ENCODE measurements around the gene PUS10.
"Not testable (repeated sequence)": the region's sequence is repeated elsewhere in the genome, so short reads cannot be mapped to it uniquely, and the experiment has no call there.

Gene PUS10

DNA sequence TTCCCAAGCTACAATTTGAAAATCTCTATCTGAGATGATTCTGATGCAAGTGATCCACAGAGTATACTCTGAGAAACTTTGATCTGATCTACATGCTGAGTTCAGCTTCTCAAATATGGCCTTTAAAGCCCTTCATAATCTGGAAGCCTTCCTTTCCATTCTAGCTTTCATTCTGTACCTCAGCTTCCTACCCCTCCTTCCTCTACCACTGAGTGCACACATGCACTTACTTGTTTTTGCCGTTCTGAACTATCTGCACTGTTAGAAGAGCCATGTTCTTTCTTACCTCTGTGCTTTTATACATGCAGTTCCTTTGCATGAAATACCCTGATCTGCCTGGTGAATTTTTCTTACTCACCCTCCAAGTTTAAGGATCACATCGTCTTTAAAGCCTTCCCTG is 111.7 kb downstream of the PUS10 start:
- no peak for DNase-seq (ENCODE audit: low read depth)
- H3K4me3 ChIP-seq (replicated peaks; ENCODE audit: low read depth, low read length): no peak overlapping the region
- TF ChIP-seq, protein P1, sequence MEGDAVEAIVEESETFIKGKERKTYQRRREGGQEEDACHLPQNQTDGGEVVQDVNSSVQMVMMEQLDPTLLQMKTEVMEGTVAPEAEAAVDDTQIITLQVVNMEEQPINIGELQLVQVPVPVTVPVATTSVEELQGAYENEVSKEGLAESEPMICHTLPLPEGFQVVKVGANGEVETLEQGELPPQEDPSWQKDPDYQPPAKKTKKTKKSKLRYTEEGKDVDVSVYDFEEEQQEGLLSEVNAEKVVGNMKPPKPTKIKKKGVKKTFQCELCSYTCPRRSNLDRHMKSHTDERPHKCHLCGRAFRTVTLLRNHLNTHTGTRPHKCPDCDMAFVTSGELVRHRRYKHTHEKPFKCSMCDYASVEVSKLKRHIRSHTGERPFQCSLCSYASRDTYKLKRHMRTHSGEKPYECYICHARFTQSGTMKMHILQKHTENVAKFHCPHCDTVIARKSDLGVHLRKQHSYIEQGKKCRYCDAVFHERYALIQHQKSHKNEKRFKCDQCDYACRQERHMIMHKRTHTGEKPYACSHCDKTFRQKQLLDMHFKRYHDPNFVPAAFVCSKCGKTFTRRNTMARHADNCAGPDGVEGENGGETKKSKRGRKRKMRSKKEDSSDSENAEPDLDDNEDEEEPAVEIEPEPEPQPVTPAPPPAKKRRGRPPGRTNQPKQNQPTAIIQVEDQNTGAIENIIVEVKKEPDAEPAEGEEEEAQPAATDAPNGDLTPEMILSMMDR (IDR thresholded peaks at IDR 0.05; ENCODE audit: low read length, missing control alignments): no peak

GRCh38 chr2:60905867-60906266 is 112.2 kb downstream of the PUS10 start:
- DNase-seq (ENCODE audit: low read depth); H3K4me3 ChIP-seq (replicated peaks; ENCODE audit: low read depth, low read length): not testable (repeated sequence)

- H3K4me3 ChIP-seq (replicated peaks; ENCODE audit: low read depth, low read length); DNase-seq (ENCODE audit: low read depth): not testable (repeated sequence)
Observed at GRCh38 chr2:60901296-60901695, 116.8 kb downstream of the PUS10 start.

DNA sequence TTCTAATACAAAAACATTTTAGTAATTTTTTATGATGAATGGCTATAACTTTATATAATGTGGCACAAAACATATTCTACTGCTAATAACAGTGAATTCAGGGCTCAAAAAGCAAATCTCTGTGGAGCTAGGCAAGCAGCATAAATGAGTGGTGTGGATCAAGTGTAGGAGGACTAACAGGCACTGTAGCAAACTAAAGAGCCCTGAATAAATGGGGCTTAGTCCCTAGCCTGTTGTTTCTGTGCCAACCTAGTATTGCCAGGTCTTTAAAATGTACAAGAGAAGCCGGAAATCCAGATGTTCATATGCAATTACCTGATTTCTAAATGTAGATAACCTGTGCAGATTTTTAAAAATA is 118.2 kb downstream of the PUS10 start:
- no peak for DNase-seq (ENCODE audit: low read depth)
- TF ChIP-seq, protein P1 (IDR thresholded peaks at IDR 0.05; ENCODE audit: low read length, missing control alignments): no peak
- no peak overlapping the region for H3K4me3 ChIP-seq (replicated peaks; ENCODE audit: low read depth, low read length)

DNA sequence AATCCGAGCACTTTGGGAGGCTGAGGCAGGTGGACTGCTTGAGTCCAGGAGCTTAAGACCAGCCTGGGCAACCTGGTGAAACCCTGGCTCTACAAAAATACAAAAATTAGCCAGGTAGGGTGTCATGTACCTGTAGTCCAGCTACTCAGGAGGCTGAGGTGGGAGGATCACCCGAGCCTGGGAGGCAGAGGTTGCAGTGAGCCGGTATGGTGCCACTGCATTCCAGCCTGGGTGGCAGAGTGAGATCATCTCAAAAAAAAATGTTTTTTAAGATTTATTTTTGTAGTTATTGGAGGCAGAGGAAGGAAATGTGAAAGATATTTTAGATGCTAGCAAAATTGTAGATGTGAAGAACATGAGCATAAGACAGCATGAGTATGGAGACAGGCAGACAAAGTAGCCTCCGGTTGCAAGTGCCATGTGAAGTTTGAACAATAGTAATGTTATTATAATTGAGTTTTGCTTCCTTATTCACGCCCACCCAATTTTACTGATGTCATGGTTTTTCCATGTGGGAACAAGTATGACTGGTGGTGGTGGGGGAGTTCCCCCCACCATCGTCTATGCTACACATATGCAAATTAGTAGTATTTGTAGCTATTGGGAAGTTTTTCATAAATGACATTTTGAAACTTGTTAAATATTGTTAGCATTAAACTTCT is 118.7 kb downstream of the PUS10 start:
- DNase-seq (ENCODE audit: low read depth): no peak
- no peak overlapping the region for H3K4me3 ChIP-seq (replicated peaks; ENCODE audit: low read depth, low read length)
- TF ChIP-seq, protein P1 (IDR thresholded peaks at IDR 0.05; ENCODE audit: low read length, missing control alignments): no peak

DNA sequence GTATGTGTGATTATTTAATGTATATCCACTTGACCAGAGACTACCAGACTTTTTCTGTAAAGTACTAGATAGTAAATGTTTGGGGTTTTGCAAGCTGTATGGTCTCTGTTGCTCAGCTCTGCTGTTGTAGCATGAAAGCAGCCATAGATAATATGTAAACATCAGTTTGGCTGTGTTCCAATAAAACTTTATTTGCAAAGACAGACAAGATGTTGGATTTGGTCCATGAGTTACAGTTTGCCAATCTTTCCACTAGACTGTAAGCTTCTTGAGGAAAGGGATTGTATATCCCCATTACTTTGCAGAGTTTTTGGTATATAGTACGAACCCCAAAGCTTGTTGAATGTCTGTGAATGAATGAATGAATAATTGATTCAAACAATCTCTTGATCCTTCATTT is 119.5 kb downstream of the PUS10 start:
- no peak overlapping the region for H3K4me3 ChIP-seq (replicated peaks; ENCODE audit: low read depth, low read length)
- TF ChIP-seq, protein P1 (IDR thresholded peaks at IDR 0.05; ENCODE audit: low read length, missing control alignments): no peak
- no peak for DNase-seq (ENCODE audit: low read depth)

Measured in fibroblast of pulmonary artery (primary cell).